ENCODE results near the gene PRDM16.

DNA sequence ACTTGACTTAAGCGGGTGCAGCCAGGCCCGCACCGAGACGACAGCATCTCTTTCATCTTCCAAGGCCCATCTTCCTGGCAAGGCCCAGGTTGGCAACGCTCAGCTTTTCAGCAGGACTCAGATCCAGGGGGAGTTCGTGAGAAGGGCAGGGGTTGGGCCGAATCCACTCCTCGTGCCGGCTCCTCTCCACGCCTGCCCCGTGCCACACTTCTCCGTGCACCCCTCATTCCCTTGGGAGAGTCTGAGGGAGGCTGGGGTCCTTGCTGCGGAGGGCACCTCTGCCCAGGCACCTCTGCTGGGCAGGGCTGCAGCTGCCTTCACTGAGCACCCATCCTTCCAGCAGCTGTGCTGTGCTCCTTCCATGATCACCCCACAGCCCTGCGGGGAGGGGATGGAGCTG lies 22.3 kb downstream of the PRDM16 start:
- TF ChIP-seq, protein P1, sequence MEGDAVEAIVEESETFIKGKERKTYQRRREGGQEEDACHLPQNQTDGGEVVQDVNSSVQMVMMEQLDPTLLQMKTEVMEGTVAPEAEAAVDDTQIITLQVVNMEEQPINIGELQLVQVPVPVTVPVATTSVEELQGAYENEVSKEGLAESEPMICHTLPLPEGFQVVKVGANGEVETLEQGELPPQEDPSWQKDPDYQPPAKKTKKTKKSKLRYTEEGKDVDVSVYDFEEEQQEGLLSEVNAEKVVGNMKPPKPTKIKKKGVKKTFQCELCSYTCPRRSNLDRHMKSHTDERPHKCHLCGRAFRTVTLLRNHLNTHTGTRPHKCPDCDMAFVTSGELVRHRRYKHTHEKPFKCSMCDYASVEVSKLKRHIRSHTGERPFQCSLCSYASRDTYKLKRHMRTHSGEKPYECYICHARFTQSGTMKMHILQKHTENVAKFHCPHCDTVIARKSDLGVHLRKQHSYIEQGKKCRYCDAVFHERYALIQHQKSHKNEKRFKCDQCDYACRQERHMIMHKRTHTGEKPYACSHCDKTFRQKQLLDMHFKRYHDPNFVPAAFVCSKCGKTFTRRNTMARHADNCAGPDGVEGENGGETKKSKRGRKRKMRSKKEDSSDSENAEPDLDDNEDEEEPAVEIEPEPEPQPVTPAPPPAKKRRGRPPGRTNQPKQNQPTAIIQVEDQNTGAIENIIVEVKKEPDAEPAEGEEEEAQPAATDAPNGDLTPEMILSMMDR (IDR thresholded peaks at IDR 0.05; ENCODE audit: low read length) = no peak
- TF ChIP-seq EZH2 (optimal IDR thresholded peaks at IDR 0.05; ENCODE audit: low read depth, low read length) = no peak
- no peak for TF ChIP-seq EZH2phosphoT487 (IDR thresholded peaks at IDR 0.05; ENCODE audit: low read length)
